Colonic mucosa (tissue), 4 donors: ENCODE data around the gene HOXA4. TPM values are rescaled to one million over a fixed set of nuclear protein-coding genes. Genes with fewer than 3 reads are reported as not detected.
A peak's percentile ranks its signal among the peaks of the same experiment; 100 is the strongest.

Source experiments
- DNase-seq: peaks from one replicate; pipeline ENCODE4 v3.0.0-alpha.2; 2020
- H3K27ac ChIP-seq: fragments of 200-600 bp; one replicate; pipeline ENCODE4 v1.8.0; 2021
- H3K27me3 ChIP-seq: fragments of 200-600 bp; one replicate; pipeline ENCODE4 v1.8.0; 2021
- H3K36me3 ChIP-seq: fragments of 200-600 bp; one replicate; pipeline ENCODE4 v1.8.0; 2021
- H3K4me1 ChIP-seq: fragments of 200-600 bp; one replicate; pipeline ENCODE4 v1.8.0; 2021; ENCODE audit warnings: mild to moderate bottlenecking
- H3K4me3 ChIP-seq: fragments of 200-600 bp; one replicate; pipeline ENCODE4 v1.8.0; 2021
- H3K9ac ChIP-seq, 2 donors: one replicate each; pipeline ENCODE4 v1.7.0; 2013; ENCODE audit warnings: control low read depth in 2 of 2, low read depth in 2 of 2, low read length in 2 of 2
- H3K9me3 ChIP-seq: fragments of 200-600 bp; one replicate; pipeline ENCODE4 v1.8.0; 2021
- intact Hi-C: fragments of 100-400 bp; cut with DNase I; formaldehyde crosslinking; loops from one replicate; pipeline ENCODE4 v1.14.1; 2022
- total RNA-seq, 2 donors: library from RNA; stranded (reverse); fragmentation: NEBNext Ultra II Directional in 1 of 2; extraction: Animal tissue kit (Norgen Biotek cat#: 25700) in 1 of 2; gene quantifications; one replicate each; pipeline ENCODE4 v1.2.1, GENCODE V29; 2021
- TF ChIP-seq, protein P1 (sequence below): fragments of 200-600 bp; IDR thresholded peaks from one replicate; pipeline ENCODE4 v1.8.0; 2022; ENCODE audit warnings: antibody characterized with exemption, mild to moderate bottlenecking
- donor health status: healthy.
- donor health status: DM: no; HTN: no; CAD: no.
- donor health status: DM: no; HTN: no; CAD: no.

HOXA4 gene
- total RNA-seq, 2 donors from 2014 or later, result 3.3 to 4.5 TPM

DNA sequence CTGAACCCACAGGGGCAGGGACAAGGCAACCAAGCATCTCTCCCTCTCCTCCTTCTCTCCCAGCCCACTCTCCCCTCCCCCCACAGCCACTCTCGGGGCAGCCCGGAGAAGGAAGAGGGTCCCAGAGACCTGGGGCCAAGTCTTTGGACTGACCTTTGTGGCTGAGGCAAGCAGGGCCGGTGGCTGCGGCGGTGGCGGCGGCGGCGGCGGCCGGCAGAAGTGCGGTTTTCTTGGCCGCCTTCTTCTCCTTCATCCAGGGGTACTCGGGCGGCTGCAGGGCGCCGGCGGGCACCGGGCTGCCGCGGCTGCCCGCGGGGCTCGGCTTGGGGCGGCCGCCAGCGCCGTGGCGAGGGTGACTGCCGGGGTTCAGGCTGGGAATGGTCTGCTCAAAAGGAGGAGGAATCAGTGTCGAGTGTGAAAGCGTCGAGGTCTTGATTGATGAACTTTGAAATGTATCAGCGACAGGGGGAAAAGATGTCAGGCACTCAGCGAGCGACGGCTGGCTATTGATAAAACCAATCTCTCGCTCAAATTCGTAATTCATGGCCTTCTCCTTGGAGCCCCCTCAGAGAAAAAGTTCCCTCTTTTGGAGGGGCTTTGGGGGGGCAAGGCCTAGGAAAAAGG, 28.5 kb downstream of the HOXA4 start:
- peaks cover 15% of the 10 kb centered on the region for H3K4me1 ChIP-seq
- peak overlapping the region; percentile 92 for H3K27ac ChIP-seq
- H3K36me3 ChIP-seq, result no peaks in the 10 kb centered on the region
- H3K9me3 ChIP-seq, result no peaks in the 10 kb centered on the region
- TF ChIP-seq, protein P1, sequence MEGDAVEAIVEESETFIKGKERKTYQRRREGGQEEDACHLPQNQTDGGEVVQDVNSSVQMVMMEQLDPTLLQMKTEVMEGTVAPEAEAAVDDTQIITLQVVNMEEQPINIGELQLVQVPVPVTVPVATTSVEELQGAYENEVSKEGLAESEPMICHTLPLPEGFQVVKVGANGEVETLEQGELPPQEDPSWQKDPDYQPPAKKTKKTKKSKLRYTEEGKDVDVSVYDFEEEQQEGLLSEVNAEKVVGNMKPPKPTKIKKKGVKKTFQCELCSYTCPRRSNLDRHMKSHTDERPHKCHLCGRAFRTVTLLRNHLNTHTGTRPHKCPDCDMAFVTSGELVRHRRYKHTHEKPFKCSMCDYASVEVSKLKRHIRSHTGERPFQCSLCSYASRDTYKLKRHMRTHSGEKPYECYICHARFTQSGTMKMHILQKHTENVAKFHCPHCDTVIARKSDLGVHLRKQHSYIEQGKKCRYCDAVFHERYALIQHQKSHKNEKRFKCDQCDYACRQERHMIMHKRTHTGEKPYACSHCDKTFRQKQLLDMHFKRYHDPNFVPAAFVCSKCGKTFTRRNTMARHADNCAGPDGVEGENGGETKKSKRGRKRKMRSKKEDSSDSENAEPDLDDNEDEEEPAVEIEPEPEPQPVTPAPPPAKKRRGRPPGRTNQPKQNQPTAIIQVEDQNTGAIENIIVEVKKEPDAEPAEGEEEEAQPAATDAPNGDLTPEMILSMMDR, result no peak
- H3K9ac ChIP-seq, result peak overlapping the region; percentile 68 to 71
- intact Hi-C loops, result no loop called here
- H3K4me3 ChIP-seq, result peak overlapping the region; percentile 38
- no peaks in the 10 kb centered on the region for H3K27me3 ChIP-seq
- peak; percentile 43 for DNase-seq

DNA sequence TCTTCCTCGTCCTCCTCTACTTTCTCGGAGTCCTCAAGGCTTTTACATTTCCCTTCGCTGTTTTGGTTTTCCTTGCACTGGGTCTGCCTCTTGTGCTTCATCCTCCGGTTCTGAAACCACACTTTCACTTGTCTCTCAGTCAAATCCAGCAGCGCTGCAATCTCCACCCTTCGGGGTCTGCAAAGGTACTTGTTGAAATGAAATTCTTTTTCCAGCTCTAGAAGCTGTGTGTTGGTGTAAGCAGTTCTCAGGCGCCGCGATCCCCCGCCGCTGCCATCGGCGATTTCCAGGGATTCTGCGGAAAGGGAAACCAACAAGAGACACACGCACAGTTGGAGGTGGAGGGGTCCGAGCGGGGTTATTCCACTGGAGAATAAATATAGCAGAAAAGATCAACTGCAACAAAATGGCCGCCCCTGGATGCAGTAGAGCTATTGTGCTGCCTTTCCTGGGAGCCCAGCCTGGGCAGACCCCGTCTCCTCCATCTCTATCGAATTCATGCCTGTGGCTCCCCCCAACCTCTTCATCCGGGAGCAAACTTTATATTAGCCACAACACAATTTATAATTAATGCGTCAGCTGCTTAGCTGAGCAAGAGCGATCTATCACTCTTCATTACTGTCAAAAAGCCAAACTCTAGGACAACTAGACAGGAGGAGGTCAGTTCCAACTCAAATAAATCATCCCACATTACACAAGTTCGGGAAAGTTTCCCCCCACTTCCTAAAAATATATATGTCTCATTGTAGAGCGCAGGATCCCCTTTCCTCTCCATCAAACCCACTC, 29.2 kb downstream of the HOXA4 start:
- Histone ChIP-seq H3K9me3 (no peaks in the 10 kb centered on the region), H3K4me1 (peaks cover 13% of the 10 kb centered on the region), H3K27me3 (no peaks in the 10 kb centered on the region), H3K27ac (peak overlapping the region; percentile 92), H3K36me3 (no peaks in the 10 kb centered on the region), H3K9ac (peak overlapping the region; percentile 68 to 71), H3K4me3 (peak overlapping the region; percentile 38)
- TF ChIP-seq, protein P1, result no peak
- peak; percentile 39 for DNase-seq
- intact Hi-C loops, result no loop called here

DNA sequence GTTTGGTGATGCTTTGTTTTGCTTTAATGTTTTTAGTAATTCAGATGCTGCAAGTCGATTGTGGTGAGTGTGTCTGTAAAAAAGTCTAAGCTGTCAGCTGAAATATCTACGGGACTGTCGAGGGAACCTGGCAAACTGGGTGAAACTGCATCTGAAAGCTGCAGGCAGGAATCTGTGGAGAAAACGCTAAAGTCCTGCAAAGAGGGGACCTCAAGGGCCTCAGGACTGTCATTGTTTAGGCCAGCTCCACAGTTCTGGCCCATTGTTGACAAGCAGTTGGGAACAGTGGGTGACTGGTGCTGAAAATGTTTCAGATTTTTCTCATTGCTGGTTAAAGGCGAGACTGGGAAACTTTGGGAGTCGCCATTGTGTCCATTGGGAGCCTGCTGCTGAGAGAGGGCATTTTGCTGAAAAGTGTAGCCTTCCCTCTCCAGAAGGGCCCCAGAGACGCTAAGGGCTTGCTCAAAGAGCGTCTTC, 29.8 kb downstream of the HOXA4 start:
- no peaks in the 10 kb centered on the region for H3K9me3 ChIP-seq
- intact Hi-C loops, result no loop called here
- no peak for DNase-seq
- H3K4me1 ChIP-seq, result peaks cover 11% of the 10 kb centered on the region
- TF ChIP-seq, protein P1, result no peak
- peak overlapping the region; percentile 92 for H3K27ac ChIP-seq
- no peaks in the 10 kb centered on the region for H3K36me3 ChIP-seq
- peak overlapping the region; percentile 38 for H3K4me3 ChIP-seq
- peak overlapping the region in 1 of 2 donors; percentile 71 for H3K9ac ChIP-seq
- no peaks in the 10 kb centered on the region for H3K27me3 ChIP-seq

DNA sequence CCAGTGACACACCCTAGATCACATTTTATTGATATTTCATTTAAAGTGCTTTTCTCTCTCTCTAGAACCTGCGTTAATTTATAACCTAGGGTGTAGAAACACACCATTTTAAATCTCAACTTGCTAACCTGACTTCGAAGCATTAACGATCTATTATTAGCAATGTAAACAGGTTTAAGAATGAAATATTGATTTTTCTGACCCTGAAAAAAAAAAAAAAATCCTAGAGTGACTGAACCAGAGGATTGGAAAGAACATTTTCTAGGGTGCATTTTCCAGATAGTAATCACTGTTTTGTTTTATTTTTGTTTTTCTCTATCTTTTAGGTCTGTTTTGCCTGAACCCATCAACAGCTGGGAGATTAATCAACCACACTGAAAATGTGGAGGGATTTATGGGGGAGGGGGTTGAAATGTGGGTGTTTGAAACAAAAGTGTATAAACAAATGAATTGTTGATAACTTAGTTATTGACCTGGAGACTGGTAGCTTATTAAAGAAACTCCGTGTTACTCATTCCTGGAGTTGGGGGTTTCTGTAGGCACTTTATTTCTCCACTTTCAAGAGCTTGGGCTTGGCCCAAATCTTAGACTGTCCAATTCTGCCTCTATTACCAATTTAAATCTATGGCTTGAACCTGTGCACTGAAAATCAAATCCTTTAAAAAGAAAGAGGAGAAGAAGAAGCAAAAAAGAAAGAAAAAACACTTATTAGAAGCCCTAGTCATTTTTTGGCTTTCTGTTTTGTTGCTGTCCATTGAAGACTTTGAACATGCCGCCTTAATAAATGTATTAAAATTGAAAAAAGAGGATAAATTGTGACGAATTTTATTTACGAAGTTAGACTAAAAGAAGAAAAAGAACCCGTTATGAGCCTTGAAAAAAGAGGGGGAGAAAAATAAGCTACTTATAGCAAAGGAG, 30.8 kb downstream of the HOXA4 start:
- Histone ChIP-seq H3K27me3 (no peaks in the 10 kb centered on the region), H3K4me1 (peaks cover 11% of the 10 kb centered on the region), H3K36me3 (no peaks in the 10 kb centered on the region), H3K27ac (peak overlapping the region; percentile 92), H3K9me3 (no peaks in the 10 kb centered on the region), H3K4me3 (no peak overlapping the region), H3K9ac (peak overlapping the region; percentile 51 to 93)
- TF ChIP-seq, protein P1, result no peak
- no peak for DNase-seq
- intact Hi-C loops, result loop anchor here (5.0 to 10.0 kb wide), 2 partner anchors 237 to 725 kb away; partner anchors contain the start of gene SKAP2
